GM19023 (cell line): ENCODE data around the gene DPYSL4.

Experiments
- ATAC-seq: cut with Tn5 transposase; IDR thresholded peaks from one replicate; pipeline ENCODE4 v1.9.1; 2021; ENCODE audit warnings: mild to moderate bottlenecking, moderate library complexity; ENCODE audit not compliant: unreplicated experiment

DPYSL4 gene

GRCh38 chr10:132224343-132225072, 37.8 kb downstream of the DPYSL4 start:
- no peak for ATAC-seq

DNA sequence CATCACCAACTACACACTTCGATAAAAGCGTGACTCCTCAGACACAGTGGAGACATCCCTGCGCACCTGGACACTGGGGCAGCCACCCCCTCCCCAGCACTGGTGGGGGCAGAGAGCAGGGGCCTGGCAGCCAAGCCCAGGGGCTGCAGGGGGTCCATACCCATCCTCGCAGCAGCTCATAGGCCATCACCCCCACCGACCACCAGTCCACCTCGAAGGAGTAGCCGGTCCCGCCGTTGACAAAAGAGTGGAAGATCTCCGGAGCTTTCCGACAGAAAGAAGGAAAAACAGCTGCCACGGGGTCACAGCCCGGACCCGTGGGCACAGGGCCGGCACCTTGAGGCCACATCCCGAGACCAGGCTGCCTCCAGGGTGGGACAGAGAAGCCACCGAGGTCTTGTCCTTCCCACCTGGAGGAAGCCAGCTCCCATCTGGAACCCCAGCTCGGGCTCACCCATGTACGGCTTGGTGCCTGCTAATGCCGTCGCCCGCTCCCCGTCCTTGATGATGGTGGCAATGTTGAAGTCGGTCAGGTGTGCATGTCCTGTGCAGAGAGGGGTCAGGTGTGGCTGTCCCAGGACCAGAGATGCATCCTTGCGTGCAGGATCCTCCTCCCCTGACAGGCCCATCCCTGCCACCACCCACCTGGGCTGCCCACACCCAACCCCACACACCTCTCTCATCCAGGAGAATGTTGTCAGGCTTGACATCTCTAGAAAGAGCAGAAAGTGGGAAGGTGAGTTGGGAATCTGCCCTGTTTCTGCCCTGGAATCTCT, 38.5 kb downstream of the DPYSL4 start:
- no peak for ATAC-seq

- ATAC-seq: no peak
Observed at GRCh38 chr10:132225849-132226205, 39.1 kb downstream of the DPYSL4 start.

GRCh38 chr10:132226586-132227405, 40.0 kb downstream of the DPYSL4 start:
- no peak for ATAC-seq

DNA sequence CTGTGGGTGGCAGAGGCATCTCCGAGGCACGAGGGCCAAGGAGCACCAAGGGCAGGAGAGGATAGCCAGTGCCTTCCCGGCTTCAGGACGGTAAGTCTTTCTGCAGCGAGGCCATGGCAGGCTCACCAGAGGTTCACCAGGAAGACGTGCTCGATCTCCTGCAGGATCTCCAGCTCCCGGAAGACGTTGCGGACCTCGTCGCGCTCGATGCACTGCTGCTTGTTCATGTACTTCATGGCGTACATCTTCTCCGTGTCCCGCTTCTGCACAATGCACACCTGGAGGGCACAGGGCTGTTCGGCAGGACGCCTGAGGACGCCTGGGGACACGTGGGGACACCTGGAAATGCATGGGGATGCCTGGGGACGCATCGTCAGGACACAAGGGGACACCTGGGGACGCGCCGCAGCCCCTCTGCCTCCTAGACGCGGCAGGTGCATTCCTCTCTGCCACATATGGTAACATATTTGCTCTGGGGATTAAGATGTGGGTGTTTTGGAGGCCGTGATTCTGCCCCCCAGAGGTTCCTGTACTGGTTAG, 41.2 kb downstream of the DPYSL4 start:
- ATAC-seq: no peak

DNA sequence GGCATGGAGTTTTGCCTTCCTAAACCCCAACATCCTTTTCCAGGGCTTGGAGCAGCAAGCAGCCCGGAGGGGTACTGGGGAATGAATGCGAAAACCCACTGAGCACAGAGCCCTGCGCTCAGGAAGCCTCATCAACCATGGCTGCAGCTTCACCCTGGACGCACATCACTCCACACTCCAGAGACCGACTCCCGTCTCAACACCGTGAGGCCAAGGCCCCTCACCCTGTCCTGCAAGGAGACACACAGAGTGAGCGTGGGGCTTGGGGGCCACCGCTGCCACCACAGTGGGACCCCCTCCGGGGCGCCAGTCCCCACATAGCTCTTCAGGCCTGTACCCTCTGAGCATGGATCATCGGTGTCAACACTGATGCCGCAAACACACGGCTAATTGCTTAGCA, 41.9 kb downstream of the DPYSL4 start:
- ATAC-seq: no peak

GRCh38 chr10:132229096-132229495, 42.3 kb downstream of the DPYSL4 start:
- ATAC-seq: no peak

DNA sequence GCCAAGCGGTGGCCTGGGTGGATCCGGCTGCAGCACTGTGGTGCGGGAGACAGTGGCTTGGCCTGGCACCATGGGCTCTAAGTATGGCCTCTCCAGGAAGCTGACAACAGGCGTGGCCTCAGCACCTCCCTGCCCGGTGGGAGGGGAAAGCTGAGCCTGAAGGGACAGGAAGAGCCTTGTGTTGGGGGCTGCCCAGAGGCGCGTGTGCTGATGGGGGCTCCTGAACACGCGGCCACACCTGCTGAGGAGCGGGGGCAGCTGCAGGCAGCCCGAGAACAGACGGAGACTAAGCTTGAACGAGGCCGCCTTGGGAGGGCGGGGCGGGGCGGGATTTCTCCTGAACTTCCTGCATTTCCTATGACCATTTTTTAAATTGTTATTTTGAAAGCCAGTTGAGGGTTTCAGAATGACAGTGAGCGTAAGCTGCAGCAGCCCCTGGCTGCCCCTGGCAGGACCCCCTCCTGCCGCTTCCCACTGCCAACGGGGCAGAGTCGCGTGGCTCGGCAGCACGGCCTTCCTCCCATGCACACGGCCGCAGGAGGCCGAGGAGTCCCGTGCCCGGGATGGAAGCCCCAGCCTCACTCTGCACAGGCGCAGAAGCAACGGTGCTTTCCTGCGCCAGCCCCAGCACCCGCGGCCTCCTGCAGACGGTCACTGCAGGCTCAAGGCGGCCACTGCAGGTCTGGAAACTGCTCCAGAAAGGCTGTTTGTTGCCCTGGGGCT, 43.2 kb downstream of the DPYSL4 start:
- no peak for ATAC-seq

- ATAC-seq: no peak
Observed at GRCh38 chr10:132230557-132231210, 43.9 kb downstream of the DPYSL4 start.

DNA sequence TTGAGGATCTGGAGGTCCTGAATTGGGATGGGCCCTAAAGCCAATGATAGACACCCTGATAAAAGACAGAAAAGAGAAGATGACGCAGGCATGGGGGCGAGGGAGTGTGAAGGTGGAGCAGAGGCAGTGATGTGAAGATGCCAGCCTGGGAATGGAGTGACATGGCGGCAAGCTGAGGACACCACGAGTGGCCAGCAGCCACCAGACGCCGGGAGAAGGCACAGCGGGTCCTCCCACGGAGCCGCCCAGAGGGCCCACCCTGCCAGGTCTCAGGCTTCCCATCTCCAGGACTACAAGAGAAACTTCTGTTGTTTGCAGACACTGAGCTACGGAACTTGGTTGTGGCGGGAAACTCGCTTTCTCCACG, 44.9 kb downstream of the DPYSL4 start:
- ATAC-seq: no peak

DNA sequence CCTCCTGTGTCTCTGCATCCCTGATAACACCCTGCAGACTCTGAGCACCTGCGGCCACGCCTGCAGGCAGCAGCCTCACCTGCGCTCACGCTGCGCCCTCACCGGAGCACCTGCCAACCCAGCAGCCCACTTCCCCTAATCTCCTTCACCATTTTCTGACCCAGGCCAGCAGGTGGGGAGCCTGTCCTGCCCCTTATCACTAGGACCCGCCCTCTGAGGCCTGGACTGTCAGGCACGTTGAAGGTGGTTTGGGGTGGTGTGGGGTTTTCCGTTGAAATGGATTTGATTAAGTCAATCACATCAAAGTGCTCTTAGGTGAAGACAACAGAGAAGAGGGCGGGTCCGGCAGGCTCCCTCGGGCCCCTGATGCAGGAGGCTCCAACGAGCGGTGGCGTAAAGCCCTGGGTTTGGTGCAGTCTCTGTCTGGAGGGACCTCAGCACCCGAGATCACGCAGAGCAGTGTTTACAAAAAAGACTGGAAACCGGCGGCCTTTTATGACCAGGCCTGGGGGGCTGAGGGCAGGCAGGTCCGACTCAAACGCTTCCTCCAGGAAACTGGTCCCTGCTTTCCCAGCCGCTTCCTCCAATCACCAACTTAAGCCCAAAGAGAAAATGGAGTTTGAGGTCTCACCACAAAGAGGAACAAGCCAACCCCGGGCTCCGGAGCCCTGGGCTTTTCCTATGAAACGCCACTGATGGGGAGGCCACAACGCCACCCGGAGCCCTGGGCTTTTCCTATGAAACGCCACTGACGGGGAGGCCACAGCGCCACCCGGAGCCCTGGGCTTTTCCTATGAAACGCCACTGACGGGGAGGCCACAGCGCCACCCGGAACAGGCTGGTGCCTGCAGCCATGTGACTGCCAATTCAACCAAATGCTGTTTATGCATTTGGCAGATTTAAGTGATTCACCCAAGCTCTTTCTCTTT, 45.5 kb downstream of the DPYSL4 start:
- no peak for ATAC-seq

- no peak for ATAC-seq
Observed at GRCh38 chr10:132232981-132233380, 46.2 kb downstream of the DPYSL4 start.

- no peak for ATAC-seq
Observed at GRCh38 chr10:132233501-132234085, 46.8 kb downstream of the DPYSL4 start.

DNA sequence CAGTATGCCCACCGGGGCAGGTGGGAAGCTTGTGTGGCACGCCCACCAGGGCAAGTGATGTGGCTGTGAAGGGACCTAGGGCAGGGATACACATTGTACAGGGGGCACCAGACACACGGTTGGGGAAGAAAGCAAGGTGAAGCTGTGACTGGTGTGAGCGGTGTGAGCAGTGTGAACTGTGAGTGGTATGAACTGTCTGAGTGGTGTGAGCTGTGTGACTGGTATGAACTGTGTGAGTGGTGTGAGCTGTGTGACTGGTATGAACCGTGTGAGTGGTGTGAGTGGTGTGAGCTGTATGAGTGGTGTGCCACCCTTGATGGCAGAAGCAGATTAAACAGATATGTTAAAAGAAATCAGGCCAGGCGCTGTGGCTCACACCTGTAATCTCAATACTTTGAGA, 48.1 kb downstream of the DPYSL4 start:
- ATAC-seq: no peak

DNA sequence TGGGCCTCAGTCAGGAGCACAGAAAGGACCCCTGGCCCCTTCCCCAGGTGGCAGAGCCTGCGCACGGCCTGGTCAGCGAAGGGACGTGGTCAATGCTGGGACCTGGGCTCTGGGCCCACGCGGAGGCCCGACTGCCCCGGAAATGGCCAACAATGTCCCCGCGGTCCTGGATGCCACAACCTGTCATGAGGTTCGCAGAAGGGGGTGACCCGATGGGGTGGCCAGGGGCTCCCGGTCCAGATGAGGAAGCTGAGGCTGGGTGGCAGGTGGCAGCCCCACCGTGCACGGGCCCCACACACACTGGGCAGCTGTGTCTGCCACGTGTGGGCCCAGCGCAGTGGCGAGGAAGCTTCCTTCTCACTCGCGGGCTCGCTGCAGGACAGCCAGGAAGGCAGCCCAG, 49.4 kb downstream of the DPYSL4 start:
- ATAC-seq: no peak

- no peak for ATAC-seq
Observed at GRCh38 chr10:132236881-132237280, 50.1 kb downstream of the DPYSL4 start.

GRCh38 chr10:132237396-132237795, 50.6 kb downstream of the DPYSL4 start:
- ATAC-seq: no peak

GRCh38 chr10:132237871-132238270, 51.1 kb downstream of the DPYSL4 start:
- no peak for ATAC-seq
